Gastrocnemius medialis (tissue), 4 donors: ENCODE measurements around the gene RAB17. TPM values are rescaled to one million over a fixed set of nuclear protein-coding genes. Genes with fewer than 3 reads are reported as not detected.

Experiments used
- ATAC-seq, 2 donors: fragments of 150-250 bp; one replicate each; pipeline ENCODE4 v1.9.1; 2016
- DNase-seq, 2 donors: peaks; one replicate each; pipeline ENCODE4 v3.0.0-alpha.2; 2019
- H3K27ac ChIP-seq, 4 donors: fragments of 200-600 bp; sonication (generic); 1 replicate in 1 of 4; 2 replicates in 3 of 4; pipeline ENCODE4 v1.5.1; 2016 to 2018; ENCODE audit warnings: mild to moderate bottlenecking in 2 of 4, moderate library complexity in 1 of 4
- H3K27me3 ChIP-seq, 3 donors: fragments of 200-600 bp; sonication (generic) in 2 of 3; 1 replicate in 1 of 3; 2 replicates in 2 of 3; pipeline versions ENCODE4 v1.5.1 to v1.6.0; 2016 to 2019; ENCODE audit warnings: mild to moderate bottlenecking in 1 of 3, moderate library complexity in 1 of 3
- H3K36me3 ChIP-seq, 2 donors: fragments of 200-600 bp; sonication (generic) in 1 of 2; one replicate each; pipeline ENCODE4 v1.5.1; 2017 to 2018
- H3K4me1 ChIP-seq, 2 donors: fragments of 200-600 bp; sonication (generic) in 1 of 2; one replicate each; pipeline ENCODE4 v1.5.1; 2016 to 2017; ENCODE audit warnings: mild to moderate bottlenecking in 2 of 2
- H3K4me3 ChIP-seq, 4 donors: fragments of 200-600 bp; sonication (generic) in 3 of 4; 1 replicate in 1 of 4; 2 replicates in 3 of 4; pipeline ENCODE4 v1.5.1; 2016 to 2019; ENCODE audit warnings: mild to moderate bottlenecking in 2 of 4
- H3K9me3 ChIP-seq, 3 donors: fragments of 200-600 bp; sonication (generic) in 2 of 3; 1 replicate in 1 of 3; 2 replicates in 2 of 3; pipeline ENCODE4 v1.5.1; 2016 to 2019
- POLR2A ChIP-seq, 2 donors: fragments of 450-650 bp; IDR thresholded peaks; one replicate each; pipeline ENCODE4 v1.6.1; 2017; ENCODE audit warnings: antibody characterized with exemption in 2 of 2, mild to moderate bottlenecking in 2 of 2, moderate library complexity in 2 of 2
- in situ Hi-C, 4 donors: fragments of 200-750 bp; cut with MboI; loops; one replicate each; pipeline versions ENCODE4 v1.15.0 to v1.8.0; 2017; ENCODE audit warnings: low sequenced_read_pairs in 4 of 4
- intact Hi-C: fragments of 100-400 bp; cut with DNase I; formaldehyde crosslinking; loops from one replicate; pipeline ENCODE4 v1.15.1; 2023; ENCODE audit warnings: low total_unique reads
- total RNA-seq, 4 donors: library from RNA; depleted of rRNA; stranded (reverse); fragments of >200 nt; gene quantifications; one replicate each; pipeline versions ENCODE4 v1.1.0 to v1.2.3, GENCODE V29; 2016
- TF ChIP-seq, protein P1 (sequence below), 5 experiments: fragments of 450-650 bp in 3 of 5; fragments of 200-600 bp in 2 of 5; sonication (generic) in 2 of 5; IDR thresholded peaks in 4 of 5; conservative IDR thresholded peaks in 1 of 5; 1 replicate in 4 of 5; 2 replicates in 1 of 5; pipeline ENCODE4 v1.5.1; 2016 to 2019; ENCODE audit warnings: antibody characterized with exemption in 5 of 5, mild to moderate bottlenecking in 3 of 5, moderate library complexity in 3 of 5

Gene RAB17
- total RNA-seq, 4 donors from 2014 or later, result 0.42 to 1.3 TPM; not detected in 2

DNA sequence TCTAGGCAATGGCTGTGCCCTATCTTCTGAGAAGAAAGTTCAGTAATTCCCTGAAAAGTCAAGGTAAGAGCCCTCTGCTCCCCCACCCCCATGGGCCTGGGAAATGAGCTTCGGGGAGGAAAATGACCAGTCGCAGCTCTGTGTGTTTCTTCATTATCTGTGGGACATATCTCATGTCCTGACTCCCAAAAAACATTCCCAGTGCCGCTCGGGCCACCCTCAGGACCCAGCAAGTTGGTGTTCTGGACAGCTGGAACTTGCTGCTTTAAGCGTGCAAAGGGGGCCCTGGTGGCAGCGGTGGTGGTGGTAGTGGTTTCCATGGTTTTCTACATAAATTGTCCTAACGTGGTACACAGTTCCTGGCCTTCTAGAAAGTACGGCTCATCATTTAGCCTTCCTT lies 41.3 kb downstream of the RAB17 start:
- TF ChIP-seq POLR2A (IDR thresholded peaks at IDR 0.05), result no peak
- TF ChIP-seq, protein P1, sequence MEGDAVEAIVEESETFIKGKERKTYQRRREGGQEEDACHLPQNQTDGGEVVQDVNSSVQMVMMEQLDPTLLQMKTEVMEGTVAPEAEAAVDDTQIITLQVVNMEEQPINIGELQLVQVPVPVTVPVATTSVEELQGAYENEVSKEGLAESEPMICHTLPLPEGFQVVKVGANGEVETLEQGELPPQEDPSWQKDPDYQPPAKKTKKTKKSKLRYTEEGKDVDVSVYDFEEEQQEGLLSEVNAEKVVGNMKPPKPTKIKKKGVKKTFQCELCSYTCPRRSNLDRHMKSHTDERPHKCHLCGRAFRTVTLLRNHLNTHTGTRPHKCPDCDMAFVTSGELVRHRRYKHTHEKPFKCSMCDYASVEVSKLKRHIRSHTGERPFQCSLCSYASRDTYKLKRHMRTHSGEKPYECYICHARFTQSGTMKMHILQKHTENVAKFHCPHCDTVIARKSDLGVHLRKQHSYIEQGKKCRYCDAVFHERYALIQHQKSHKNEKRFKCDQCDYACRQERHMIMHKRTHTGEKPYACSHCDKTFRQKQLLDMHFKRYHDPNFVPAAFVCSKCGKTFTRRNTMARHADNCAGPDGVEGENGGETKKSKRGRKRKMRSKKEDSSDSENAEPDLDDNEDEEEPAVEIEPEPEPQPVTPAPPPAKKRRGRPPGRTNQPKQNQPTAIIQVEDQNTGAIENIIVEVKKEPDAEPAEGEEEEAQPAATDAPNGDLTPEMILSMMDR (IDR thresholded peaks at IDR 0.05 in 4 of 5, conservative IDR thresholded peaks at IDR 0.05 in 1 of 5), result no peak
- Histone ChIP-seq H3K9me3 (no peaks in the 10 kb centered on the region), H3K27ac (no peak overlapping the region), H3K36me3 (no peaks in the 10 kb centered on the region), H3K4me1 (no peaks in the 10 kb centered on the region), H3K27me3 (no peaks in the 10 kb centered on the region), H3K4me3 (no peak overlapping the region)
- DNase-seq, result no peak
- no peak for ATAC-seq
- intact Hi-C loops, result no loop called here
- in situ Hi-C loops, result no loop called here

GRCh38 chr2:237547841-237548416 lies 42.6 kb downstream of the RAB17 start:
- Histone ChIP-seq H3K4me1 (no peaks in the 10 kb centered on the region), H3K36me3 (no peaks in the 10 kb centered on the region), H3K9me3 (no peaks in the 10 kb centered on the region), H3K27ac (no peak overlapping the region), H3K4me3 (no peak overlapping the region), H3K27me3 (no peaks in the 10 kb centered on the region)
- no peak for ATAC-seq
- in situ Hi-C loops (no loop called here), intact Hi-C loops (no loop called here)
- no peak for TF ChIP-seq POLR2A (IDR thresholded peaks at IDR 0.05)
- TF ChIP-seq, protein P1 (IDR thresholded peaks at IDR 0.05 in 4 of 5, conservative IDR thresholded peaks at IDR 0.05 in 1 of 5), result no peak
- no peak for DNase-seq

DNA sequence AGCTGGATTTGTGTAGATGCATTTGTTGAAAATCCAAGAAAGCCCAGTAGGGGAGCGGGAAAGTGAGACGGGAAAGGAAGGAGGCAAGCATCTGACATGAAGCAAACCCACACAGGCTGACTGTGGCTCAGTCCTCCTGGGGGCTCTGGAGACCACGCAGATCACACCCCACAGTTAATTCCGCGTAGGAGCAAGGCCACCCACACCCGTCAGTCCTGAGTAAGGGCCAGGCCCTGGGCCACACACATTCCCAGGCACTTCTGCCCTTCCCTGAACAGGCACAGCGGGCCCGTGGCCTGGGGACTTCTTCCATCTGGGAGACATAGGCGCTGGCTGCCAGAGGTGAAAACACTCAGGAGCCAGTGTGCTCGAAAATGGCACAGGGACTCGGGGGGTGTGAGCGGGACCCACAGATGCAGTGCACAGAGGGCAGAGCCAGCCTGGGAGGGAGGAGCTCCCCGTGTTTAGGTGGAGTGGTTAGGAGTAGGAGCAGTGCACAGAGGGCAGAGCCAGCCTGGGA lies 43.6 kb downstream of the RAB17 start:
- H3K27me3 ChIP-seq, result no peaks in the 10 kb centered on the region
- in situ Hi-C loops (no loop called here), intact Hi-C loops (no loop called here)
- H3K27ac ChIP-seq, result no peak overlapping the region
- DNase-seq (no peak), ATAC-seq (no peak)
- TF ChIP-seq, protein P1 (IDR thresholded peaks at IDR 0.05 in 4 of 5, conservative IDR thresholded peaks at IDR 0.05 in 1 of 5), result no peak
- TF ChIP-seq POLR2A (IDR thresholded peaks at IDR 0.05), result no peak
- H3K4me1 ChIP-seq, result no peaks in the 10 kb centered on the region
- no peaks in the 10 kb centered on the region for H3K9me3 ChIP-seq
- no peaks in the 10 kb centered on the region for H3K36me3 ChIP-seq
- H3K4me3 ChIP-seq, result no peak overlapping the region

- Histone ChIP-seq H3K27me3 (no peaks in the 10 kb centered on the region), H3K4me1 (peaks cover 2% of the 10 kb centered on the region in 2 donors), H3K36me3 (no peaks in the 10 kb centered on the region), H3K4me3 (no peak overlapping the region), H3K27ac (no peak overlapping the region), H3K9me3 (no peaks in the 10 kb centered on the region)
- DNase-seq (no peak), ATAC-seq (no peak)
- intact Hi-C loops (no loop called here), in situ Hi-C loops (no loop called here)
- TF ChIP-seq, protein P1 (IDR thresholded peaks at IDR 0.05 in 4 of 5, conservative IDR thresholded peaks at IDR 0.05 in 1 of 5), result no peak
- no peak for TF ChIP-seq POLR2A (IDR thresholded peaks at IDR 0.05)
These were observed 44.3 kb downstream of the RAB17 start for GRCh38 chr2:237546040-237546875.
